Stimulated activated CD4-positive, alpha-beta T cell treated with anti-CD3 and anti-CD28 coated beads, Interleukin-1b, Interleukin-23, amount 100 ng/mL, for 24 hours (primary cell): ENCODE results near the gene STPG3.
A peak's percentile ranks its signal among the peaks of the same experiment; 100 is the strongest.

Experiments
- DNase-seq, 4 experiments: peaks; one replicate each; pipeline ENCODE4 v3.0.0-alpha.2; 2020; ENCODE audit warnings: low read depth in 4 of 4, low spot score in 1 of 4

Gene STPG3

DNA sequence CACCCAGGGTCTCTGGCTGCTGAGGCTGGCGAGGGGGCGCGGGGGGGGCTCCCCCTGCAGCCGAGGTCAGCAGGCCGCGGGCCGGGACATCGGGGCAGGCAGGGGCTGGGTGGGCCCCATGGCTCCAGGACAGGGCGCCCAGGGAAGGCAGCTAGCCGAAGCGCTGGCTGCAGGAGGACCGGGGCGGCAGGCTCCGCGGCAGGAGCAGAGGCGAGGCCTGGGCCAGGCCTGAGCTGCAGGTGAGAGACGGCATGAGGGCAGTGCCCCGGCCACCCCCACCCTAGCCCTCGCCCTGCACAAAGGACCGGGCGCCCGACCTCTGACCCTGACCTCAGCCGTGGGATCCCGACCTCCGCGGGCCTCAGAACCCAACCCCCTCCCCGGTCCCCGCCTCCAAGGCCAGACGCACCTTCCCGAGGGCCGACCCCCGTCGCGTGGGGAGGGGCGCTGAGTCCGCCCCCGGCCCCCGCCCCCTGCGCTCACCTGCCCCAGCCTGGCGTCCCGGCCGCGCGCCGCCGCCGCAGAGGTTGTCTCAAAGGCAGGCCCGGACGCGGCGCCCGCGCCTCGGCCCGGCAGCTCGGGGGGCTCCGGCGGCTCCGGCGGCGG is 29.5 kb upstream of the STPG3 start:
- no peak for DNase-seq

DNA sequence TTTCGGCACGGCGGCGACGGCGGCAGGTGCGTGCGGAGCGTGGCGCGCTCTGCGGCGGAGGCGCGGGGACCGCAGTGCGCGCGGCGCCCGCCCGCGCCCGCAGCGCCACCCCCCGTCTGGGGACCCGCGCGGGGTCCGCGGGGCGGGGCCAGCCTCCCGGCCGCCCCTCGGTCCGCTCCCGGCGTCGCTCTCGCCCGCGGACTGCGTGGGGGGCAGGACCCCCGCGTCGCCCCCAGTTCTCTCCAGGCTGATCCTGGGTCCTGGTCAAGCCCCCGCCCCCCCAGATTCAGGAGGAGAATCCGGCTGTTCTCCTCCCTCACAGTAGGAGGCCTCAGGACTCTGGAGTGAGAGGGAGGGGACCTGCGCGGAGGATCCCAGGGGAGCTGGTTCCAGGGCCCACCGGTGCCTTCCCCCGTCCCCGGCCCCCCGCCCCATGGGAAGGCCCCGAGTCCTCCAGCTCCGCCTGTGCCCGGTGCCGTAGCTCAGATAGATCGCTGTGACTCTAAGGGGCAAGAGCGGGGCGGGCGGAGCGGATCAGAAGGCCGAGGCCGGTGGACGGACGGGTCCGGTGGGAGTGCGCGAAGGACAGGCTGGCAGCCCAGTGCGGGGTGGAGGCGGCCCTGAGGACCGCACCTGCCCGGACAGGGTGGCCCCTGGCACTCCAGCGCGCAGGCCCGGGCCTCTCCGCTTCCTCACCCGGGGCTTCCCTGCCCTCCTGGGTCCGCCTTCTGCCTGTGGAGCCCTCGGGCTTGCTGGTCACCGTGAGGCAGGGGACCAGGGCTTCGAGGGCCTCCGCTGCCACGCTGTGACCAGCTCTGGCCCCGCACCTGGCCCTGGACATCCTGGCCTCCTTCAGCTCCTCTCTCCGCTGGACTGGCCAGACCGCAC is 28.7 kb upstream of the STPG3 start, which contains the start of gene RNF208:
Gene RNF208 (minus strand): TSS at position 51 of the 888 bp plus-strand sequence. CDS start 1,028 bp downstream, outside the sequence.
- no peak for DNase-seq

DNA sequence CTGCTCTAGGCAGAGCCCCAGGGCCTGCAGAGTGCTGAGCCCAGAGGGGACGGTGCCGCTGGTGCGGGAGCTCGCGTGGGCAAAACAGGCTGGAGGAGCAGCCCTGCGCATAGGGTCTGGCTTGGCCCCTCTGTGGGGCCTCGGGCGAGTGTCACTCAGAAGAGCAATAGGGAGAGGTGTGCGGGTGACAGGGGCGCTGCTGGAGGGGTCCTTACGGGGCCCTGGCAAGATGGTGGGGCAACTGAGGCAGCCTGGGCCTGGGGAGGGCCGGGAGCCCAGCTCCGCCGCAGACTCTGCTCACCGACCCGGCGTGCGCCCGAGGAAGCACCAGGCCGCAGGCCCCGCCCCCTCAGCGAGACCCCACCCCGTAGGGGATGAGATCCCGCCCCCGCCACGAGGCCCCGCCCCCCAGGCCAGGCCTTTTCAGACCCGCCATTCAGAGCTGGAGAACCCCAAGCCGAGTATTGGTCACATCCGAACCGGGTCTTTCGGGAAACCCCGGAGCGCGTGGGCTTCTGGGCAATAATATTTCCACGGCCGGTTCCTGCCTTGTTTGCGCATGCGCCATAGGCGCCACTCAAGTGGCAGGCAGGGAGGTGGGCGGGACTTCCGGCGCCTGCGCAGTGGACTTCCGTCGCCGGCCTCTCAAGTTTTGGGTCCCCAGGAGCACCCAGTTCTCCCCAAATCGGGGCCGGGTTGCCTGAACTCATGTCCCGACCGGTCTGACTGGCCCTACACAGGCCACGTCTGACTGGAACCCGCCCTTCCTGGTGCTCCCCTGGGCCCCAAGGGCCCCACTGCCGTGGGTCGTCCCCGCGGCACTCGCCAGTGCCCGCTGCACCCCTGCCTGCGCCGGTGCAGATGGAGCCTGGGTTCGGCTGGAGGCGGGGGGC is 27.8 kb upstream of the STPG3 start:
- peak; percentile 96 to 98 (median 97) for DNase-seq

DNA sequence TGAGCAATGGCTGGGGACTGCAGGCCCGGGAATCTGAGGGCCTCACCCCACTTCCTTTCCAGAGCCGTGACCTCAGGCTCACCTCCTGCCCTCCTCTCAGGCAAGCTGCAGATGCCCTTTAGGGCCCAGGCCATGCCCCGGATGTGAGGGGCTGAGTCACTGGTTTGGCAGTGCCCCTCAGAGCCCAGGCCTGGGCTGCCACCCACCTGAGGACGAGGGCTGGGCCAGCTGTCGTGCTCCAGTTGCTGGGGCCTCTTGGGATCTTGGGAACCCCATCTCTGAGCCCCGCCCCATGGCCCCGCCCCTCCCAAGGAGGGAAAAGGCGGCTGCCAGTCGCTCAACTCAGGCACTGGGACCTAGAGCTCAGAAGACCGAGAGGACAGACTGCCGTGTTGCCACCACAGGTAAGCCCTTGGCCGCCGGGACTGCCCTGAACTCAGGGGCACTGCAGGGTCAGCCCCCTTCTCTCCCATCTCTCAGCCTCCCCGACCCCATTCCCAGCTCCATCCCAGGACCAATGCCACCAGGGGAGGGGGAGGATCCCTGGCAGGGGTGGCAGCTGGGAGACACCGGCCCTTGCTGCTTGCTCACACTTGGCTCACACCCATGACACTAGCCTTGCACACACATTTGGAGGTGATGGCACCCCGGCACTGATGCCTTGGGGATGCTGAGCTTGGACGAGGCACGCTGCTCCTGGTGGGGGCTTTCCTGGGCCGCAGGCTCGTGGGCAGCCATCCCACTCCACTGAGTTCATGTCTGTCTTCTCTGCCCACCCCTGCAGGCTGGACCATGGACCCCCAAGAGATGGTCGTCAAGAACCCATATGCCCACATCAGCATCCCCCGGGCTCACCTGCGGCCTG is 26.0 kb upstream of the STPG3 start, which contains the start of gene CYSRT1:
Gene CYSRT1 (plus strand): TSS at position 345 of the 865 bp plus-strand sequence. CDS start 448 bp downstream, at position 793.
- DNase-seq, result no peak

DNA sequence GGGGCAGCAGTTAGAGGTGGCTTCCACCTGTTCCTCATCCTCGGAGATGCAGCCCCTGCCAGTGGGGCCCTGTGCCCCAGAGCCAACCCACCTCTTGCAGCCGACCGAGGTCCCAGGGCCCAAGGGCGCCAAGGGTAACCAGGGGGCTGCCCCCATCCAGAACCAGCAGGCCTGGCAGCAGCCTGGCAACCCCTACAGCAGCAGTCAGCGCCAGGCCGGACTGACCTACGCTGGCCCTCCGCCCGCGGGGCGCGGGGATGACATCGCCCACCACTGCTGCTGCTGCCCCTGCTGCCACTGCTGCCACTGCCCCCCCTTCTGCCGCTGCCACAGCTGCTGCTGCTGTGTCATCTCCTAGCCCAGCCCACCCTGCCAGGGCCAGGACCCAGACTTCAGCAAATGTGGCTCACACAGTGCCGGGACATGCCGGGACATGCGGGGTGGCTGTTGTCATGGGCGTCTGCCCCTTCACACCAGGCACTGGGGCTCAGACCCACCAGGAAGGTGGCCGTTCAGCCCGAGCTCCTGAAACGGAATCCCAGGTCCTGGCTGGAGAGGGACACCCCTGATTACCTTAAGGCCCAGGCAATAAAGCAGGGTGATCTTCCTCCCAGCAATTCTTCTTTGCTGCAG is 25.3 kb upstream of the STPG3 start:
- no peak for DNase-seq

DNA sequence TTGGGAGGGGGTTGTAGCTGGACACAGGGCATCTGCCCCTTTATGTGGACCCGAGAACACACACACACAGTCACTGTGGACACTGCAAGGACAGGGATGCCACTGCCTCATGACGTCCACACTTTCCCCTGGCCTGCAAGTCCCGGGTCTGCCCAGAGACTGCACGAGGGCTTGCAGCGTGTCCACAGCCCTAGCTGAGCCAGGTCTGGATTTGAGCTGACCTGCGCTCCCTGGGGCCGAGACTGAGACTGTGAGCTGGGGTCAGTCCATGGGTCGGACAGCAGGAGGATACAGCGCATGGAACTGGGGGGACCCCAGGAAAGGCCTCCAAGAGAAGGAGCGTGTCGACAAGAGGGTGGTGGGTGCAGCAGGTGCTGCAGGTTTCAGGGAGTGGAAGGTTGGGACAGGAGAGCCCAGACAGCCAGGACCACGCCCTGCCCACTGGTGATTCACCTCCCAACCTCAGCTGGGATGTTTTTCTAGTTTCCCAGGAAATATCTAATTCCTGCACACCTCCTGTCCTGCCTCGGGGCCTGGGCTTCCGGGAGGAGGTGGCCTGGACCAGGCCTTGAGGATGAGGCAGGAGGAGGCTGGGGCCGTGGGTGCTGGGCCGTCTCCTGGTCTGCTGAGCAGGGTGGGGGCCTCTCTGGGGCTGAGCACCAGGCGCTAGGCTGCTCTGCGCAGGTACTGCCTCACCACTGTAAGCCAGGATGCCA is 24.6 kb upstream of the STPG3 start:
- DNase-seq, result no peak

DNA sequence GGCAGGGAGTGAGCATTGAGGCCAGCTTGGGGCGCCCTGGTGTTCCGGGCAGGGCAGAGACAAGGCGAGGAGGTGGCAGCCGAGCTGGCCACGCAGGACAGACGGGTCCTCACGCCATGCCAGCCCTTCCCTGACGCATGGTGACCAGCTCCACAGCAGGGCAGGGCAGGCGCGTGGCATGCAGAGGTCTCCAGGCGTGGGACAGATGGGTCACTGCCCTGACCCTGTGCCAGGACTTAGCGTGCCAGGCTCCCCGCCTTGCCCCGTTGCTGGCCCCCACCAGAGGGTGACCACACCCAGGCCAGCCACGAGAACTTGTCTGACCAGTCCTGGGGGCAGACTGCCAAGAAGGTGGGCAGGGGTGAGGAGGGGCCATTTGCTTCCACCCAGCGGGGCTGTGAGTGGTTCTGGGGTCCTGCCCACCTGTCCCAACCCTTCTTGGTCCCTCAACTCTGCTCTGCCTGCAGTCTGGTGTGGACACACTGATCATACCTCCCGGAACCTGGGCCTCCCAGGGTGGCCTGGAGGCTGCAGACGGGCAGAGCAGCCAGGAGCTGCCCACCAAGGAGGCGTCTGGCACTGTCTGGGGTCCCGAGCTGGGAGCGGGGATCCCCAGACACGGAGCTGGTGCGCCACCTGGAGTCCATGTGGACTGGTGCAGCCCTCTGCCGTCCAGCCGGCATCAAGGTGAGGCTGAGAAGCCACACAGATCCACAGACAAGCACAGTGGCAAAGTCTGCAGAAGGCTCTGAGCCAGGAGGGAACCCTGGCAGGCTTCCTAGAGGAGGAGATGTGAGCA is 23.8 kb upstream of the STPG3 start, which contains the start of gene RNF224:
Gene RNF224 (plus strand): TSS at position 449 of the 799 bp plus-strand sequence. CDS start 834 bp downstream, outside the sequence.
- DNase-seq, result peak; percentile 52 to 76 (median 70)

DNA sequence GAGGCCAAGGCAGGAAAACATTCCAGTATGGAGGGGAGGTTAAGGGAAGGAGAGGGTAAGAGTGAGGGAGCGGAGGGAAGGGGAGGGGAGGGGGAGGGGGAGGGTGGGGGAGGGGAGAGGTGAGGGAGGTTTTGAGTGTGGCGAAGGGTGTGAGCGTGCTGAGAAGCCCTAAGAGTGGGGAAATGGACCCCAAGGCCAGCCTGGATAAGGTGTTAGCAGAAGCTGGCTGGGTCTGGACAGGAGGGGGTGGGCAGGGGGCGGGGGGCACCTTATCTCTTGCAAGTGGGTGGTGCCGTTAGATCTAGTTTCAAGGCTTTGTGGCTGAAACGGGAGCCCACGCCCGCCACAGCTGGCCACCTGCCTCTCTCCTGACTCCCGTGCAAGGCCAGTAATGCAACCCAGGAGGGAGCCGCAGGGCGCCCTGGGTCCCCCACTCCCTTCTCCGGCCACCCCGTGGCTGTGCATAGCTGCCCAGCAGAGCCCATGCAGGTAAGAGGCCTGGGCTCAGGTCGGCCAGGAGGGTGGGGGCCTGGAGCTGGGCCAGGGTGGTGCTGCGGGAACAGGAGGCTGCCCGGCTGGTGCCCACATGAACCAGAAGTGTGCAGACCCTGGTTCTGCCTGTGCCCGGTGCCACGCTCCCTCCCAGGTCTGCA is 23.1 kb upstream of the STPG3 start:
- no peak for DNase-seq

DNA sequence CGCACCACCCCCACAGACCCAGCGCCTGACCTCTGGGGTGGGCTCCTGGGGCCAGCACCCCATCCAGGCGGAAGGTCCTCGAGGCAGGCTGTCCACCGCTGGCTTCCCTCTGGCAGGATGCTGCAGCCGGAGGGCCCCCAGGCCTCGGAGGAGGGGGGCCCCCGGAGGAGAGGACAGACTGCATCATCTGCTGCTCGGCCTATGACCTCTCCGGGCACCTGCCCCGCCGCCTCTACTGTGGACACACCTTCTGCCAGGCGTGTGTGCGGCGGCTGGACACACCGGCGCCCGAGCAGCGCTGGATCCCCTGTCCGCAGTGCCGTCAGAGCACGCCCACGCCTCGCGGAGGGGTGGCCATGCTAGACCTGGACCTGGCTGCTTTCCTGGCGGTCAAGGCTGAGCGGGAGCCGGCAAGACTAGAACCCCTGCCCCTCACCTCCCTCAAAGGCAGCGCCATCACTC is 22.5 kb upstream of the STPG3 start:
- no peak for DNase-seq

DNA sequence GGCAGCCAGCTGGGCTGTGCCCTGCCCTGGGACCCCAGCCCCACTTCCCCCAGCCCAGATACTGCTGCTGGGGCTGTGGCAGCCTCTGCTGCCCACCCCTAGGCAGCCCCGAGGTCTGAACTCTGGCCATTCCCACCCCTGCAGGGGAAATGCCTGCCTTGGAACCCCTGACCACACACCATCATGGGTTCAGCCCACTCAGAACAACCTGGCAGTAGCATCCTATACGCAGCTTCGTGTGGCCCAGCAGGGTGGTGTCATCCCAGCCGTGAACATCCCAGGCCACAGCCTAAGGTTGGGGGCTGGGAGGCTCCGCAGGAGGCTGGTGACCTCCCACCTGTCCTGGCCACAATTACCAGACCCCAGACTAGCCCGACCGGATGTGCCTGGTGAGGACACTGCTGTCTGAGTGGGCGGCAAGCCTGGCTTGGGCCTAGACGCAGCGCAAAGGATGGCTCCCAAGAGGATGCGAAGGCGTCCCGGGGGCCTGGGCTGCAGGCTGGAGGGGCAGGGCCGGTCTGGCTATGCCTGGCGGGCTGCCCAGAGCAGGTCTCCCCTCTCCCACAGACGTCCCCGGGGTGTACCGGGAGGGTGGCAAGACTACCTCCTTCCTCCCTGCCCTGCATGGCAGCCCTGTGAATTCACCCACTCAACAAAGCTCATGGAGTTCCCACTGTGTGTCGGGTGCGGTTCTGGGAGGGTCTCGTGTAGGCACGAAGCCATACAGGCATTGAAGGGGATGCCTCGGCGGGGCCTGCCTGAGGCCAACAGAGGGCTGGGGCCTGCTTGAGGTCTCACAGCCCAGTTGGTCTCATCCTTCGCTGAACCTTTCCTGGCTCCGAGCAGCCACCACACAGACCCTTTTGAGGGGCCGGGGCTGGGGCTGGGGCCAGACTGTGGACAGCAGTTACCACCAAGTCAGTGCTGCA is 21.9 kb upstream of the STPG3 start:
- no peak for DNase-seq

DNA sequence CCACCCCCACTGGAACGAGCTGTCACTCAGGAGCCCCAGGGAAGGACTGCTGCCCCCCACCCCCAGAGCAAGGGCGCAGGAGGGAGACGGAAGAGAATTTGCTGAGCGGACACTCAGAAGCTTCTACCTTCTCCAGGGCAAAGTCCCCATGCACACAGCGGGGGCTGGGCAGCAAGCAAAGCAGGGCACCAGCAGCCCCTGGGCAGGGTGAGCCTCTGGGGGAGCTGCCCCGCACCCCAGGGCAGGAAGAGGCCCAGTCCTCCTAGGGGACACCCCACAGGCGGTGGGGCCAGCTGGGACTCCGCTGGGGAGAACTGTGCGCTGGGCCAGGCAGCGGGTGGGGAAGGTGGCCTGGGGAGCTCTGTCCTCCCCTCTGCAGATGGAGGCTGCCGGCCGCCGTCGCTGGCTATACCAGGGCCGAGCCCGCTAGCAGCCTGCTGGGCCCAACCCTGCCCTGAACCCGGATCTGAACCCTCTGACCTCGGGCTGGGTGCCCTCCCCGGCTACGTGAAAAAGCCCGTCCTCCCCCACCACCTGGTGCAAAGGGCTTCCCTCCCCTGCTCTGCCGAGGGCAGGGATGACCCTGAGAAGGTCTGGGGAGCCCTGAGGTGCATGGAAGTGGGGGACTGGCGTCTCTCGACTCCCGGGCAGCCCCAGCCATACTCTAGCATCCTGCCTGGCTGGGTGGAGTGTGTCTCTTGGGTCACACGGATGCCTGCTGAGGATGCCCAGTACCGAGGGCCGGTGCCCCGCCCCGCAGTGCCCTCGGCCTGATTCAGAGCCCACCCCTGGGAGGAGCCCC is 21.0 kb upstream of the STPG3 start:
- no peak for DNase-seq

DNA sequence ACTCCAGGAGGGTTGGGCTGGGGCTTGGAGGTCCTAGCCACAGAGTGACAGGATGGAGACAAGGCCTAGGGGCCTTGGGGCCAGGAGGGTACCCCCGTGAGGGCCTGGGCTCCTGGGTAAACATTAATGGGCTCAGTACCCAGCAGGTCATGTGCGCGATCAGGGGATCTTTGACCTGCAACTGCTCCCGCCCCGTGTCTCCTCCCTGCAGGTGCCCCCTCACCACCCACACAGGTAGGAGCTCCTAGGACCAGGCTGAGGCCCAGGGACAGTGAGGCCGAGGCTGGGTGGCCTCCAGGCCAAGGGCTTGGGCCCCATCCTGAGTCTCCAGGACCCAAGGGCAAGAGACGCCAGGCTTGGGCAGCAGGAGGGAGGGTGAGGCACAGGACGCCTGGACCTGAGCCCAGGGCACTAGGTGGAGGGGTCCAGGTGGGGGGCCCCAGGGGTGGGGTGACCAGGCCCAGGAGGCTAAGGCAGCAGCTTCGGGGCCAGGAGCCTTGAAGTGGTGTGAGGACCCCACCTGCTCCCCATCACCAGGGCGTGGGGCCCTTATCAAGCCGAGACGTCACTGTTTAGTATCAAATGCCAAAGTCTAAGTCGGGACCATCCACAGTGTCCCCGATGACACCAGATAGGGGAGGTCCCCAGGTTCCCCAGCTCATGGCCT is 20.2 kb upstream of the STPG3 start, which contains the start of gene SLC34A3:
Gene SLC34A3 (plus strand): TSS at position 197 of the 667 bp plus-strand sequence. CDS start 802 bp downstream, outside the sequence.
- DNase-seq, result no peak

DNA sequence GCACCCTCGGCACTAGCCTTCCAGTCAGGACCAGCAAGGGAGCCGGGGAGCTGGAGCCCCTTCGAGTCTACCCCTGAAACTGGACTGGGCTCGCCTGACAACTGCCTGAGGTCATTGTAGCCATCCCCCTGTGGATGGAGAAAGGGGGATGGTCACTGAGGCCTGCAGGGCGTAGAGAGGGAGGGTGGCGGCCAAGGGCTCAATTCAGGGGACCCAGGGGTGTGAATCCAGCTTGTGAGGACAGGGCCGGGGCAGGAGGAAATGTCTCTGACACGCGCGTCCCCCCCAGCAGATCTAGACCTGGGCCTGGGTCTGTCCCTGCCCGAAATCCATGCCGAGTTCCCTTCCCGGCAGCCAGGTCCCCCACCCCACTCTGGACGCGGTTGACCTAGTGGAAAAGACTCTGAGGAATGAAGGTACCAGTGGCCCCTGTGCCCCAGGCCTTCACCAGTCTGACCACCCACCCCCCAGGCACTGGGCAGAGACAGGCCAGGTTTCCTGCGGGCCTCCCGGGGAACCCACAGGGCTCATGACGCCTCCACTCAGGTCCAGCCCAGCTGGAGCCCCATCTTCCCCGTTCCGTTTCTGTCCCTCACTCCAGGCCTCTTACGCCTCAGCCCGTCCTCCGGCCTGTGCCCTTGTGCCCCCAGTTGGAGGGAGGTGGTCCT is 19.6 kb upstream of the STPG3 start:
- DNase-seq, result no peak

DNA sequence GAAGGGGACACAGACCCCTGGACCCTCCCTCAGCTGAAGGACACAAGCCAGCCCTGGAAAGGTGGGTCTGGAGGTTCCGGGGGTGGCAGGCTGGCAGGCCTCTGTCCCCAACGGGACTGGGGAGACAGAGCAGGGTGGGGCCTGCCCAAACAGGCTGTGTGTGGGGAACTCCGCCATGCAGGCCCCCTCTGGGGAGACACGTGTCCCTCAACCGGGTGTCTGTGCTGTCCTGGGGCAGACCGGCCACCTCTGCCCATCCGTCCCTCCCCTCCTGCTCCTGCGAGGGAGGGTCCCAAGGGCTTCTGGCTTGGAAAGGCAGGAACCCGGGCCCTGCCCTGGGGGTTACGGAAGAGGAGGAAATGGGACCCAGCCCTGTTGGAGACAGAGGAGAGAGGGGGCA is 19.0 kb upstream of the STPG3 start:
- no peak for DNase-seq

DNA sequence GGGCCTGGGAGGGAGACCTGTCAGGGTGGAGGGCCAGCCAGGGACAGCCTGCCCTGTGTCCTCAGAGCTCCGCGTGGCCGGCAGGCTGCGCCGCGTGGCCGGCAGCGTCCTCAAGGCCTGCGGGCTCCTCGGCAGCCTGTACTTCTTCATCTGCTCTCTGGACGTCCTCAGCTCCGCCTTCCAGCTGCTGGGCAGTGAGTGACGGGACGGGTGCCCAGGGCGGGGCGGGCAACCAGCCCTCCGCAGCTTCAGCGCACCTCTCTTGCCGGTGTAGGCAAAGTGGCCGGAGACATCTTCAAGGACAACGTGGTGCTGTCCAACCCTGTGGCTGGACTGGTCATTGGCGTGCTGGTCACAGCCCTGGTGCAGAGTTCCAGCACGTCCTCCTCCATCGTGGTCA is 18.6 kb upstream of the STPG3 start:
- DNase-seq, result no peak
